Type B pancreatic cell (in vitro differentiated cells): ENCODE measurements around the gene CDK12. TPM values are rescaled to one million over a fixed set of nuclear protein-coding genes. Genes with fewer than 3 reads are reported as not detected.

ENCODE experiments used
- DNase-seq: peaks from one replicate; pipeline ENCODE4 v3.0.0; 2021; ENCODE audit warnings: mixed read lengths; ENCODE audit not compliant: unreplicated experiment; ENCODE audit errors: extremely low spot score
- H3K27ac Mint-ChIP-seq: 2 replicates; pipeline ENCODE4 v1.8.0; 2021; ENCODE audit warnings: mild to moderate bottlenecking, mixed read lengths
- H3K27me3 Mint-ChIP-seq: 2 replicates; pipeline ENCODE4 v1.8.0; 2021; ENCODE audit warnings: mixed read lengths
- H3K36me3 Mint-ChIP-seq: 2 replicates; pipeline ENCODE4 v1.8.0; 2021; ENCODE audit warnings: mixed read lengths
- H3K4me1 Mint-ChIP-seq: one replicate; pipeline ENCODE4 v1.8.0; 2021; ENCODE audit warnings: mixed read lengths; ENCODE audit not compliant: unreplicated experiment
- H3K4me3 Mint-ChIP-seq: 2 replicates; pipeline ENCODE4 v1.8.0; 2021; ENCODE audit warnings: mild to moderate bottlenecking, mixed read lengths
- H3K9me3 Mint-ChIP-seq: 2 replicates; pipeline ENCODE4 v1.8.0; 2021; ENCODE audit warnings: mixed read lengths
- CTCF ChIP-seq: fragments of 200-600 bp; sonication (generic); conservative IDR thresholded peaks from 2 replicates; pipeline ENCODE4 v1.5.0; 2021; ENCODE audit warnings: antibody characterized with exemption, mild to moderate bottlenecking
- total RNA-seq: library from RNA; stranded (reverse); gene quantifications from 2 replicates; pipeline ENCODE4 v1.2.1, GENCODE V29; 2021; ENCODE audit warnings: low replicate concordance

The CDK12 gene
- total RNA-seq, 1 donor from 2014 or later, result 64.5 TPM

- no peak for DNase-seq
- Mint-ChIP-seq H3K27ac (no peak overlapping the region), H3K4me1 (peaks cover 15% of the 10 kb centered on the region), H3K4me3 (no peak overlapping the region), H3K9me3 (peaks cover 3% of the 10 kb centered on the region), H3K27me3 (no peaks in the 10 kb centered on the region), H3K36me3 (peaks cover 19% of the 10 kb centered on the region)
- no peak for TF ChIP-seq CTCF
Measured at GRCh38 chr17:39566094-39566850, 105.0 kb downstream of the CDK12 start.

- H3K36me3 Mint-ChIP-seq, result peaks cover 22% of the 10 kb centered on the region
- no peak for DNase-seq
- H3K27me3 Mint-ChIP-seq, result no peaks in the 10 kb centered on the region
- H3K4me1 Mint-ChIP-seq, result peaks cover 11% of the 10 kb centered on the region
- peaks cover 8% of the 10 kb centered on the region for H3K9me3 Mint-ChIP-seq
- no peak for TF ChIP-seq CTCF
- H3K4me3 Mint-ChIP-seq, result no peak overlapping the region
- H3K27ac Mint-ChIP-seq, result no peak overlapping the region
Measured at GRCh38 chr17:39568702-39569101, 107.4 kb downstream of the CDK12 start.

GRCh38 chr17:39569126-39569525, 107.8 kb downstream of the CDK12 start:
- Mint-ChIP-seq H3K4me1 (peaks cover 10% of the 10 kb centered on the region), H3K9me3 (peaks cover 8% of the 10 kb centered on the region), H3K27ac (no peak overlapping the region), H3K4me3 (no peak overlapping the region), H3K36me3 (peaks cover 22% of the 10 kb centered on the region), H3K27me3 (peaks cover 3% of the 10 kb centered on the region)
- no peak for DNase-seq
- no peak for TF ChIP-seq CTCF

- H3K27ac Mint-ChIP-seq, result no peak overlapping the region
- peaks cover 8% of the 10 kb centered on the region for H3K9me3 Mint-ChIP-seq
- no peak for DNase-seq
- no peak for TF ChIP-seq CTCF
- H3K36me3 Mint-ChIP-seq, result peaks cover 15% of the 10 kb centered on the region
- H3K4me1 Mint-ChIP-seq, result peaks cover 10% of the 10 kb centered on the region
- H3K4me3 Mint-ChIP-seq, result peak overlapping the region; percentile 29
- H3K27me3 Mint-ChIP-seq, result peaks cover 13% of the 10 kb centered on the region
Measured at GRCh38 chr17:39572121-39572520, 110.8 kb downstream of the CDK12 start.

- H3K4me1 Mint-ChIP-seq, result peaks cover 10% of the 10 kb centered on the region
- H3K27me3 Mint-ChIP-seq, result peaks cover 19% of the 10 kb centered on the region
- DNase-seq, result no peak
- H3K27ac Mint-ChIP-seq, result peak overlapping the region; percentile 95
- H3K36me3 Mint-ChIP-seq, result peaks cover 11% of the 10 kb centered on the region
- H3K9me3 Mint-ChIP-seq, result peaks cover 8% of the 10 kb centered on the region
- no peak for TF ChIP-seq CTCF
- H3K4me3 Mint-ChIP-seq, result peak overlapping the region; percentile 97
Measured at GRCh38 chr17:39573447-39574298, 112.4 kb downstream of the CDK12 start.
